Sigmoid colon (tissue), 7 donors: ENCODE measurements around the gene TTYH3. TPM values are rescaled to one million over a fixed set of nuclear protein-coding genes. Genes with fewer than 3 reads are reported as not detected.

ENCODE experiments used
- DNase-seq: peaks from one replicate; pipeline ENCODE4 v3.0.0-alpha.2; 2019
- H3K27ac ChIP-seq, 4 donors: fragments of 200-600 bp; sonication (generic); one replicate each; pipeline ENCODE4 v1.5.1; 2016 to 2019; ENCODE audit warnings: mild to moderate bottlenecking in 1 of 4
- H3K27me3 ChIP-seq, 3 donors: fragments of 200-600 bp; sonication (generic); one replicate each; pipeline ENCODE4 v1.5.1; 2019; ENCODE audit warnings: mild to moderate bottlenecking in 1 of 3
- H3K36me3 ChIP-seq, 4 donors: fragments of 200-600 bp; sonication (generic); one replicate each; pipeline ENCODE4 v1.5.1; 2016 to 2019
- H3K4me1 ChIP-seq, 4 donors: fragments of 200-600 bp; sonication (generic); one replicate each; pipeline ENCODE4 v1.5.1; 2017 to 2019
- H3K4me3 ChIP-seq, 4 donors: fragments of 200-600 bp; sonication (generic); one replicate each; pipeline ENCODE4 v1.5.1; 2017 to 2019; ENCODE audit warnings: mild to moderate bottlenecking in 2 of 4, moderate library complexity in 1 of 4
- H3K9me3 ChIP-seq, 4 donors: fragments of 200-600 bp in 3 of 4; sonication (generic) in 3 of 4; one replicate each; pipeline versions ENCODE4 v1.5.1 to v1.6.1; 2013 to 2019
- EP300 ChIP-seq, 4 donors: sonication (generic); formaldehyde crosslinking; IDR thresholded peaks; one replicate each; pipeline ENCODE4 v1.6.1; 2017; ENCODE audit warnings: antibody characterized with exemption in 4 of 4
- POLR2A ChIP-seq, 2 donors: fragments of 450-650 bp; IDR thresholded peaks; one replicate each; pipeline ENCODE4 v1.6.1; 2016; ENCODE audit warnings: antibody characterized with exemption in 2 of 2, mild to moderate bottlenecking in 2 of 2, moderate library complexity in 2 of 2
- POLR2AphosphoS5 ChIP-seq, 4 donors: sonication (generic); formaldehyde crosslinking; IDR thresholded peaks; one replicate each; pipeline ENCODE4 v1.6.1; 2017; ENCODE audit warnings: antibody characterized with exemption in 4 of 4
- WGBS, 2 donors: extraction: QIAGEN DNeasy Blood & Tissue Kit; methylation state at CpG; one replicate each; pipeline ENCODE4 v1.1.7; 2013; 5-methylcytosine and 5-hydroxymethylcytosine counted together
- intact Hi-C: fragments of 100-400 bp; cut with DNase I; formaldehyde crosslinking; loops from one replicate; pipeline ENCODE4 v1.15.1; 2023
- polyA plus RNA-seq, 3 donors: library from polyadenylated mRNA; stranded (reverse); fragments of 200-250 nt; gene quantifications; one replicate each; pipeline ENCODE4 v1.2.3, GENCODE V29; 2013
- total RNA-seq, 4 donors: library from RNA; depleted of rRNA; stranded (reverse); fragments of >200 nt; gene quantifications; one replicate each; pipeline ENCODE4 v1.1.0, GENCODE V29; 2016
- TF ChIP-seq, protein P1 (sequence below), 4 experiments: fragments of 450-650 bp in 3 of 4; fragments of 200-600 bp in 1 of 4; IDR thresholded peaks; one replicate each; pipeline ENCODE4 v1.5.1; 2016 to 2019; ENCODE audit warnings: antibody characterized with exemption in 4 of 4, mild to moderate bottlenecking in 3 of 4, moderate library complexity in 2 of 4
- donor health status: healthy with polysubstance abuse.
- donor health status: Bipolar disorder and iron deficiency.
- donor health status: healthy.

TTYH3 gene
- total and polyA plus RNA-seq, 7 donors, result 5.4 to 41.7 (median 15.3) TPM

DNA sequence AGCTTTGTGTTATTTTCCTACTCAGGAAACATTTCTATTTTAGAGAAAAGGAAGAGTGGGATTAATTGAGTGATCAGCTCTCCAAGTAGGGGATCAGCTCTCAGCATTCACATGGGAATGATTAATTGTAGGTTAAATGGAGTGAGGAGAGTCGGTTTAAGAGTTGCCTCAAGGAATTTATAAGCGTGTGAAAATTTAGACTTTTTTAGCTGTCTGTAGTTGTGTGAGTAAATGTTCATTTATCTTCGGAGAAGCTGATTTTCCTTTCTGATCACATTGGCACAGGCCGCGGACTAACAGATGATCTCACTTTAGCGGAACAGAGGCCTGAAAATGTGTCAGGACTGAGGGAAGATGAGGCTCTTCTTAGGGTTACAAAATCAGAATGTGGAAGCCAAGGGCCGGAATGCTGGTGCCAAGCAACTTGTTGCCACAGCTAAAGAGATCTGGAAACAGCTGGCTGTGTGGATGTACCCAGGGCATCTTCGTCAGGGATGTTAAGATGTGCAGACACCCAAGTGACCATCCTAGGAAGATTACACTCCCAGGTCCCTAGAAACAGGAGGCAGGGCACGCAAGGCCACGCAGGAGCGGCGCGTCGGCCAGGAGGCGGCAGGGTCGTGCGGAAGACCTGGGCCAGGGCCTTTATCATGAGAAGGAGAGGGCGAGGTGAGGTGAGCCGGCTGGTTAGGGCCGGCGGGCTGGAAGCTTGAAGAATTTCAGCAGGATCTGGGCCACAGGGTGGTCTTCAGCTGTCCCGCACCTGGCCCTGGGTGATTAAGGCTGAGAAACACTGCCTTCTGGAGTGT lies 35.1 kb upstream of the TTYH3 start:
- TF ChIP-seq POLR2A (IDR thresholded peaks at IDR 0.05) (no peak), EP300 (IDR thresholded peaks at IDR 0.05) (no peak), POLR2AphosphoS5 (IDR thresholded peaks at IDR 0.05) (no peak)
- TF ChIP-seq, protein P1, sequence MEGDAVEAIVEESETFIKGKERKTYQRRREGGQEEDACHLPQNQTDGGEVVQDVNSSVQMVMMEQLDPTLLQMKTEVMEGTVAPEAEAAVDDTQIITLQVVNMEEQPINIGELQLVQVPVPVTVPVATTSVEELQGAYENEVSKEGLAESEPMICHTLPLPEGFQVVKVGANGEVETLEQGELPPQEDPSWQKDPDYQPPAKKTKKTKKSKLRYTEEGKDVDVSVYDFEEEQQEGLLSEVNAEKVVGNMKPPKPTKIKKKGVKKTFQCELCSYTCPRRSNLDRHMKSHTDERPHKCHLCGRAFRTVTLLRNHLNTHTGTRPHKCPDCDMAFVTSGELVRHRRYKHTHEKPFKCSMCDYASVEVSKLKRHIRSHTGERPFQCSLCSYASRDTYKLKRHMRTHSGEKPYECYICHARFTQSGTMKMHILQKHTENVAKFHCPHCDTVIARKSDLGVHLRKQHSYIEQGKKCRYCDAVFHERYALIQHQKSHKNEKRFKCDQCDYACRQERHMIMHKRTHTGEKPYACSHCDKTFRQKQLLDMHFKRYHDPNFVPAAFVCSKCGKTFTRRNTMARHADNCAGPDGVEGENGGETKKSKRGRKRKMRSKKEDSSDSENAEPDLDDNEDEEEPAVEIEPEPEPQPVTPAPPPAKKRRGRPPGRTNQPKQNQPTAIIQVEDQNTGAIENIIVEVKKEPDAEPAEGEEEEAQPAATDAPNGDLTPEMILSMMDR (IDR thresholded peaks at IDR 0.05), result no peak
- no peaks in the 10 kb centered on the region for H3K4me1 ChIP-seq
- WGBS, 2 donors, result 89 to 94% methylated on average over 22 of the region's 22 CpGs
- H3K27ac ChIP-seq, result no peak overlapping the region
- no peaks in the 10 kb centered on the region for H3K27me3 ChIP-seq
- no peak overlapping the region for H3K4me3 ChIP-seq
- H3K36me3 ChIP-seq, result peaks cover 6 to 93% (median 42%) of the 10 kb centered on the region in 4 donors
- intact Hi-C loops, result no loop called here
- no peak for DNase-seq
- no peaks in the 10 kb centered on the region for H3K9me3 ChIP-seq

GRCh38 chr7:2597273-2597640 lies 34.5 kb upstream of the TTYH3 start:
- peaks cover 6 to 93% (median 38%) of the 10 kb centered on the region in 4 donors for H3K36me3 ChIP-seq
- intact Hi-C loops, result no loop called here
- DNase-seq, result no peak
- WGBS, 2 donors, result 85 to 93% methylated on average over 13 of the region's 13 CpGs
- H3K27ac ChIP-seq, result no peak overlapping the region
- no peak overlapping the region for H3K4me3 ChIP-seq
- H3K27me3 ChIP-seq, result no peaks in the 10 kb centered on the region
- no peaks in the 10 kb centered on the region for H3K9me3 ChIP-seq
- no peaks in the 10 kb centered on the region for H3K4me1 ChIP-seq
- no peak for TF ChIP-seq POLR2AphosphoS5 (IDR thresholded peaks at IDR 0.05)
- TF ChIP-seq EP300 (IDR thresholded peaks at IDR 0.05), result no peak
- TF ChIP-seq POLR2A (IDR thresholded peaks at IDR 0.05), result no peak
- TF ChIP-seq, protein P1 (IDR thresholded peaks at IDR 0.05), result no peak

DNA sequence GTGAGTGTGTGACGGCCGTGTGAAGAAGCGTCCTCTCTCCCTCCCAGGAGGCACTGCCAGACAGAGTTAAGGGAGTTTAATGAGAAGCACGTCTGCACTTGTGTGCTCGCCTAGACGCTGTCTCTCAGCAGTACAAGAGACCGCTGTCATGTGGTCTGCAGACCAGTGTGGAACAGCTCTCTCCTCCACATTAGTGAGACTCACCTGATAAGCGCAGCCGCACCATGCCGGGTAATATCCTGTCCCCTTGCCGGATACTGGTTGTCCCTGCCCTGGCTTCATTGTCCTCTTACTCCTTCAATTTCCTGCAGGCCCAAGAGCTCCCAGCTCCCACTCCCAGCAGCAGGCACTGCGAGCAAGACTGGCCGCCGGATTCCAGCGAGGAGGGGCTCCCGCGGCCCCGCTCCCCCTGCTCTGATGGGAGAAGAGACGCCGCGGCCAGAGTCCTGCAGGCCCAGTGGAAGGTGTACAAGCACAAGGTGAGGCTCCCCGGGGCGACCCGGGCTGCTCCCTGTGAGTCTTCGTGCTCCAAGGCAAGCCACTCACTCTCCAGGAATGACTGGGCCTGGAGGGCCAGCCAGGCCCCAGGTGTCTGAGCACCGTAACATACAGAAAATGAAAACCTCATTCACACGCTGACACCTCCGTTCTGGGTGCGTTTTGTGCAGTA lies 33.5 kb upstream of the TTYH3 start:
- Histone ChIP-seq H3K36me3 (peaks cover 6 to 83% (median 28%) of the 10 kb centered on the region in 4 donors), H3K27ac (no peak overlapping the region), H3K4me1 (no peaks in the 10 kb centered on the region), H3K4me3 (no peak overlapping the region), H3K27me3 (no peaks in the 10 kb centered on the region), H3K9me3 (no peaks in the 10 kb centered on the region)
- DNase-seq, result no peak
- intact Hi-C loops, result no loop called here
- TF ChIP-seq POLR2AphosphoS5 (IDR thresholded peaks at IDR 0.05) (no peak), EP300 (IDR thresholded peaks at IDR 0.05) (no peak), POLR2A (IDR thresholded peaks at IDR 0.05) (no peak)
- TF ChIP-seq, protein P1 (IDR thresholded peaks at IDR 0.05), result no peak
- WGBS, 2 donors, result 91 to 95% methylated on average over 29 of the region's 29 CpGs

DNA sequence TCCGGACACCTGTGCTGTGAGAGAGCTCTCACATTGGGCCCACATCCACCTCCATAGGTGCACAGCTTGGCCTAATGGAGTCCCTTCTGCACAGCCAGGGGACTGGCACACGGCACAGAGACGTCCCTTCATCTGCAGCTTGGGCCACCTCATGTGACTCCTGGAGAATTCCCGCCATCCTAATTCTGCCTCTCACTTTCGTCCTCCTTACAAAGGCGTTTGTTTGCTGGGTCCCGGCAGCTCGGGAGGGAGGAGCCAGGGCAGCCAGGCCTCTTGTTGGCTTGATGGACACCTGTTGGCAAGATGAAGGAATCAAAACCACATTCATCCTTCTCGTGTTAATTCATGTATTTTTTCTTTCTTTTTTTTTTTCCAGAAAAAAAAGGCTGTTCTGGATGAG lies 30.7 kb upstream of the TTYH3 start:
- intact Hi-C loops, result no loop called here
- Histone ChIP-seq H3K4me3 (no peak overlapping the region), H3K4me1 (no peaks in the 10 kb centered on the region), H3K9me3 (no peaks in the 10 kb centered on the region), H3K36me3 (peaks cover 6 to 63% (median 12%) of the 10 kb centered on the region in 4 donors), H3K27ac (no peak overlapping the region), H3K27me3 (no peaks in the 10 kb centered on the region)
- TF ChIP-seq, protein P1 (IDR thresholded peaks at IDR 0.05), result no peak
- TF ChIP-seq POLR2AphosphoS5 (IDR thresholded peaks at IDR 0.05), result no peak
- no peak for TF ChIP-seq POLR2A (IDR thresholded peaks at IDR 0.05)
- no peak for TF ChIP-seq EP300 (IDR thresholded peaks at IDR 0.05)
- DNase-seq, result no peak
- 51 to 72% methylated on average over 9 of the region's 9 CpGs for WGBS, 2 donors
